ENCODE results near the gene C10orf90.

C10orf90 gene

DNA sequence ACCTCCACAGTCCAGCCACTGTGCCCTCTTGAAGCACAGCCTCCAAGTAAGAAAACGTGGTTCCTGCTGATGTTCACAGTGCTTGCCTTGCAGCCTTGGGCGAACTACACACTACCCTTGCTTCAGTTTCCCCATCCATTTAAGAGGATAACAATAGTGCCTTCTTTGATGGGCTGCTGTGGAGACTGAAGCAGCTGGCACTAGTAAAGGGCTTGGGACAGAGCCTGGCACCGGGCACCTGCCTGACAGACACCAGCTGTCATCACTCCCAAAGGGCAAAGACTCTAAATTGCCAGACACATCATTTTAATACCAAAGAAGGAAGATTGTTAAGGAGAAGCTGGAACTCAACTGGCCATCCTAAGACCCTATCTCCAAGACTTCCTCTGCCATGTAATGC is 3.1 kb upstream of the C10orf90 start:
- no peak for DNase-seq (ENCODE audit: low spot score)

DNA sequence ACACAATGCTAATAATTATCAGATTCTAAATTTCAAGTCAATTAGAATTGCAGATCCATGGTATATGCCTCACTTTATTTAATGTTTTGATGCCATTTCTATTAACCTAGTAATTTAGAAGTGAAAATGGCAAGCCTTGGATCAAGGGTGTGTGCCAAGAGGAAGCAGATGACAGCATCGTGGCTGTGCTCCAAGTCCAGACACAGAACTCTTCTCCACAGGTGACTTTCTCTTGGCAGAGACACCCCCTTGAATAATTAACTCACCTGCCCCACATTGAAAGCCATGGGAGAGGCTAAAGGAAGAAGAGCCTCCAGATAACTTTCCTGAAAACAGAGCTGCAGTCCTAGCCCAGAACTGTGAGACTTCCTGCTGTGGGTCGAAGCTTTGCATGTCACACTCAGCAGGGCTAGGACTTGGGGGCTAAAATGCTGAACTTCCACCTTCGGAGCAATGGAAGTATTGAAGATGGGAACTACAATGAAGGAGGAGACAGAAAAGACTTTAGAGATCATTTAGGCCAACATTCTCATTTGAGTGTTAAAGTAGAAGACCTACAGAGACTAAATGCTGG is 996 bp upstream of the C10orf90 start:
- DNase-seq (ENCODE audit: low spot score) = no peak

DNA sequence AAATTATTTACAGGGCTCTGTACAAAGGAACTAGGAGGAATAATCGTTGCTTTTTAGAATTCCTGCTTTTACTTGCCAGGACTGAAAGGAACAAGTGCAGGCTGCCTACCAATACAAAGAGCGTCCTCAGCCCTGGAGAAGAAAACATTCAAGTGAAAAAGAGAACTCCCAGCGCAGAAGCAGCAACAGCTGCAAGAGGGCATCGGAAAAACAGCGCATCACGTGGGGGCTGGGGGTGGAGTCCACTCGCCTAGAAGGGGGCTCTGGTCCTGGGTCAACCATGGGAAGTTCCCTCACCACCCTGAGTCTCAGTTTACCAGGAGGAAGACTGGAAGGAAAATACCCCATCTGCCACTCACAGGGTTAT is 385 bp upstream of the C10orf90 start:
- no peak for DNase-seq (ENCODE audit: low spot score)

DNA sequence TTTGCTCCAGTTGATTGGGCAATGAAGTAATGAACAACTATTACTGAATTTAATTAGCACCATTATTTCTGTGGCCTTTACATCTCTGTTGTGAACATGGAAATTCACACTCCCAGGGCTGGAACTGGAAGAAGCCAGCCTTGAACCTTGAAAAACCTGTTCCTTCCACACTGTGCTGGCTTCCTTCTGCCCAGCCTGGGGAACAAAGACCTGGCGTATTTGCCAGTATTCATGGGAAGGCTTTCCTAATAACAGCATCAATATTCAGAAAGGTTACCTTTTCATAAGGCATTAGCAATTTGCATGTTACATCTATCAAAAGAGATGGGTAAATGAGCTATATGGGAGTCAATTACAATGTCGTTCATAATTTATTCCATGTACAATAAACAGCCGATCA is 1.3 kb downstream of the C10orf90 start:
- no peak for DNase-seq (ENCODE audit: low spot score)

DNA sequence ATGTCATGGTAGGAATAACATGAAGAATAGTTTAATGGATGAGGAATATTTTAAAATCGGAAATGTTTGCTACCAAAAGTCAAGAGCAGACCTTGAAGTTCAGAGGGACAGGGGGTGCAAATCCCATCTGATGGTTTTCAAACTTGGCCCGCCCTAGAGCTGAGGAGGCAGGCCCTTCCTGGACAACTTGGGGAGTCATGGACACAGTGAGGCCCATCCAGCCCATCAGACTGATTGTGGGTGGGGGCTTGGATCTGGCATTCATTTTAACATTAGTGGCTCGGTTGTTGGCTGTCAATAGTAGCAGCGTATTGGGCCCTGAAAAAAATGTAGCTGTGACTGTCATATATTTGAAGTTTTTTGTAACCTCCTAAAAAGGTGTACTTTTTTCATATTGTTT is 2.0 kb downstream of the C10orf90 start:
- DNase-seq (ENCODE audit: low spot score) = no peak

DNA sequence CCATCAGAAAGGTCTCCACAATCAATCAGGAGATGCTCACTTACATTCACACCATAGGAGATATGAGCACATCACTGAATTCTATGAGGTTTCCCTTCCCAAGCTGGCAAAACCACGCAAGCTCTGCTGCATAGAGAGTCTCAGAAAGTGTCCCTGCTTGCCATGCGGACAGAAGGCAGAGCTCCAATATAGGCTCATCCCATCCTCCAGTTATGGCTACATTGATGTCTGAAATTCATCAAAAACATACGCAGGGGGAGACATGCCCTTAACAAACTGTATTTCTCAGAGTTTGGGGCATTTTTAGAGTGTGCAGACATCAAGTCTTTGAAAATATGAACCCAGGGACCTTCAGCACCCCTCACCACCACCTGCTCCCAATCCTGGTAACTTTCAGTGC is 2.9 kb downstream of the C10orf90 start:
- no peak for DNase-seq (ENCODE audit: low spot score)

DNA sequence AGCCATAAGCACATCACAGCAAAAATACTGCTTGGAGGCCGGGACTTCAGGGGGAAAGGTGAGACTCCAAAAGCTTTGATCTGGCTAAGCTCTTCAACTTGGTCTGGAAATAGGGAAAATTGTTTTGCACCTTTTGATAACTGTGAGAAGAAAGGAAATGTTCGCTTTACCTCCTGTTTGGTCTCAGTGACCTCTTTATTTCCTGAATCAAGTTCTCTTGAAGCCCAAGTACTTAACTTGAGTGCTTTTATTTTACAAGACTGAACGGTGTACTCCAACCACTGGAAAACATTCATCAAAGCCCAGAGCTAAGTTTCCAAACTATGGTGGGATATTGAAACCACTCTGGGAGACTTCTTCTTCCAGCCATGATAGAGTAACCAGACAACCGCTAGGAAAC is 5.3 kb downstream of the C10orf90 start:
- DNase-seq (ENCODE audit: low spot score) = no peak

DNA sequence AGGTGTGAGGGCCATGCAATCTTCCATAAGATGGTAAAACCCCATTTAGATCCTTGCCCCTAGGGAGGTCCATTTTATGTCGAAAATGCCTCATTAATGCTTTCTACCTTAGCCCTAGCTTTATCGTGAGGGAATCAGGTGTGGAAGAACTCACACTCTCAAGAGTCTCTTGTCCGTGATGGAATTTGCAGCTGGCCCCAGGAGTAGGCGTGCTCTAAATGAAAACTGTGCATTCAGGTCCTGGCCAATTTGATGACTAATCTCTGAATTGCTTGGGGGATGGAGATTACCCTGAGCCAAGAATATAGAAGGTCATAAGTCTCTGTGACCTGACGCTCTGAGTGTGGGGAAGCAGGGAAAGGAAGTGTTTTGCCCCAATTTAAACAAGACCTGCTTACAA is 6.6 kb downstream of the C10orf90 start:
- DNase-seq (ENCODE audit: low spot score) = no peak

DNA sequence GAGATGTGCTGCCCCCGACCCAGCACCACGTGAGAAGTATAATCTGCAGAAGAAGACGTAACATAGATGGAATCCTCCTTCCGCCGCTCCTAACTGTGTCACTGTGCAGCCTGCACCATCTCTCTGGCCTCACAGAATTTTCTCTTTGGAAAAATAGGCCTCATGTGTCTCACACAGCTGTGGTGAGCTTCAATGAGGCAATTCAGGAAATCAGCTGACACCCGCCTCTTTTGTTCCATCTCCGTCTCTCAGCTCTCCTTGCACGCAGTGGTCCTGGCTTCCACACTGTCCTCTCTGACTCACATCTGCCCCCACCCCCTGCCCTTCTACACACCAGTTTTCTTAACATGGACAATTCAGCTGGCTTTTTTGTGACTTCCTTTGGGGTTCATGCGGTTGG is 7.2 kb downstream of the C10orf90 start:
- DNase-seq (ENCODE audit: low spot score) = no peak

DNA sequence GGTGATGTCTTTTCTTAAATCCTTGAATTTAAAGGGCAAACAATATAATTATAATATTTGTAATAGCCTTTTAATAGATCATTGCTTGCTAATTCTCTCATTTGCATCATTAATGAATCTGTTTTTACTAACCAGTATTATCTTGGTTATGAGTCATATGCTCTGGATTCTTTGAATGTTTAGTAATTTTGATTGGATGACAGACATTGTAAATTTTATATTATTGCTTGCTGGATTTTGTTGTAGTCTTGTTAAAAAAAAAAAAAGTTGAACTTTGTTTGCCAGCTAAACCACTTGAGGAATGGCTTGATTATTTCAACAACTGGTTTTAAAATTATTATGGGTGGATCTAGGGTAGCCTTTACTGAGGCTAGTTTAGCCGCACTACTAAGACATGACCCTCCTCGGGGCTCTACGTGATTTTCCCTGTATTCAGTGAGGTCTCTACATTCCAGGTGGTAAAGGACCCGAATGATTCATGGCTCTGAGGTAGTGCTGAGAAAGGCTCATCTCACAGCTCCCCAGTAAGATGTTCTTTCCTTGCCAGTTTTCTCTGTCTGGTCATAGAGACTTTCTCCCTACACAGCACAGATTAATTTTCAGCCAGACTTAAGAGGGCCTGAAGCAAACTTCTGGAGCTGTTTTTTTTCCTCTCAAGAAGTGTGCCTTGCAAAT is 8.5 kb downstream of the C10orf90 start:
- DNase-seq (ENCODE audit: low spot score) = no peak

DNA sequence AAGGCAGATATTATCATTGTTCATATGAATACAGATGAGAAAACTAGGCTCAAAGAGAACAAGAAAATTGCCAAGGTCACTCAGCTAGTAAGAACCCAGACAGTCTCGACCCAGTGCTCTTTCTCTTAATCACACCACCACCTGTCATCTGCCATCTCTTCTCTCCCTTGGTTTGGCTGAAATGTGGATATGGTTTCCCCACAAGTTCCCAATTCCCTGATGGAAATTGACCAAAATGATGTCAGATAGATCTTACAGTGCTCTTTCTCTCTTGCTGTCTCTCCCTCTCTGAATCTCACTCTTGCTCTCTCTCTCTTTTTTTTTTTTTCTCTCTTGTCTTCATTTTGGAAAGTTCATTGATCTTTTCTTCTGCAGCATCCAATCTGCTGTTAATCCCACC is 9.1 kb downstream of the C10orf90 start:
- DNase-seq (ENCODE audit: low spot score) = no peak

DNA sequence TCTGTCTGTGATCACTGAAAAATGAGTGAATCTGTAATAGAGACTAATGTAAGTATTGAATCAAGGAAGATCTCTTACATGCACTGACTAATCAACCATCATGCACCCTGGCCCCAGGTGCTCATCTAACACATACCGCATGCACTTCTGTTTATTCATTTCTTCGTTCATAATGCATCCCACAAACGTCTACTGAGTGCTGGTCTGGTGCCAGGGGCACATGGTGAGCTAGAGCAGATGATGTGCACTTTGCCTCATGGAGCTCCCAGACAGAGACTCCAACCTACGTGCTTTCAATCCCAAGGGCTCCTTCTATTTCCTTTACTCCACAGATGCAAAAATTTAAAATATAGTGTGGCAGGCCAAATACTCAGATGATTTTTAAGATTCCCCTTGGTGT is 10.7 kb downstream of the C10orf90 start:
- DNase-seq (ENCODE audit: low spot score) = no peak

DNA sequence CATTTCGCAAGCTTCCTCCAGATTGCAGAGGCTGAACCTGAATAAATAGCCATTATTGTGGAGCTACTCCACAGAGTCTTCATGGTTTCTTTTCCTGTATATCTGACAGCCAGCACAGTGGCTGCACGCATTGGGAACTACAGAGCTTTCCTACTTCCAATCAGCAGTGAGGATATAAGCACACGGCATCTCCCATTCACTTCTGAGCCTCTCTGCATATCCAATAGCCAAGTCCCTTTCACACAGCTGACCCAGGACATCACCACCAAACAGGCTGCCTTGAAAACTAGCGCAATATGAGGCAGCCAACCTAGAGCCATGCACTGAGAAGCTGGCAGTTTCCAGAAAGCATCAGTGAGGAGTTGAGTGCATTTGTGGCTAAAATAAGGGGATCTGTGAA is 11.6 kb downstream of the C10orf90 start:
- no peak for DNase-seq (ENCODE audit: low spot score)

DNA sequence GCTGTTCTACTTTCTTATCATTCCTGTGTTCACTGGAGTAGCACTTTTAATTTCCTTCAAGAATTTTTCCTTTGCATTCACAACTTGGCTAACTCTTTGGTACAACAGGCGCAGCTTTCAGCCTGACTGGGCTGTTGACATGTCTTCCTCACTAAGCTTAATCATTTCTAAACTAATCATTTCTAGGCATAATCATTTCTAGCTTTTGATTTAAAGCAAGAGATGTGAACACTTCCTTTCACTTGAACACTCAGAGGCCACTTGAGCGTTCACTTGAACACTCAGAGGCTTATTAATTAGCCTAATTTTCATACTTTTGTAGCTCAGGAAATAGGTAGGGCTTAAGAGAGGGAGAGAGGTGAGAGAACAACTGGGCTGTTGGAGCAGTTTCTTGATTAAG is 15.9 kb downstream of the C10orf90 start:
- DNase-seq (ENCODE audit: low spot score) = no peak

DNA sequence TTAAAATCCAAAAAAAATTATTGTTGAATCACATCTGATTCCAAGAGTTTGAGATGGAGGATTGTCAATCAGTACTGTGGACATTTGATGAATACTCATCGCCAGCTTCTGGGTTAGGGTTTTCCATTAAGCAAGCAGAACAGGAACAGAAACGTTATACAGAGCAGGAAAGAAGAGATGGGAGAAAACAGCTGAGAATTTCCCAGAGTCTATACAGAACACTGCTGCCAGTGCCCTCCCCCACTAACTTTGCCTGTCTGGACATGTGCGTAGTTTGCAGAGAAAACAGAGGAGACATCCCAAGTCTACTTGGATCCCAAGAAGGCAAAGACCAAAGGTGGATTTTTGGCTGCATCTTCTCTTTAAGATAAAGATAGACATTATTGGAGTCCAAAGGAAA is 19.0 kb downstream of the C10orf90 start:
- no peak for DNase-seq (ENCODE audit: low spot score)

DNA sequence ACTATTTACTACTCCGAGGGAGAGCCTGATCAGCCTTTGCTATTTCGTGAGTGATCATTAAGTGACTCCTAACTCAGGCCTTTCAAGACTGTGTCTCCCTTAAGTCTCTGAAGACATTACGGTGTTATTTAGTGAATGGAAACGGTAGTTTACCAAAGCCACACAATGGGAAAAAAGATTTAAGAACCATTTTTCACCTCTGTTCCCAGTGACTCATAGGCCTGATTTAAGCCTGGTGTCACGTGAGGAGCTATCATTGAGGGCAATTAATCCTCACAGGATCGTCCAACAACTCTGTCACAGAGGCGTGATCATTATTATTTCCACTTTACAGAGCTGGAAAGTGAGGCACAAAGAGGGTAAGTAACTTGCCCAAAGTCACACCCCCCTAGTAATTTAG is 20.3 kb downstream of the C10orf90 start:
- DNase-seq (ENCODE audit: low spot score) = no peak

DNA sequence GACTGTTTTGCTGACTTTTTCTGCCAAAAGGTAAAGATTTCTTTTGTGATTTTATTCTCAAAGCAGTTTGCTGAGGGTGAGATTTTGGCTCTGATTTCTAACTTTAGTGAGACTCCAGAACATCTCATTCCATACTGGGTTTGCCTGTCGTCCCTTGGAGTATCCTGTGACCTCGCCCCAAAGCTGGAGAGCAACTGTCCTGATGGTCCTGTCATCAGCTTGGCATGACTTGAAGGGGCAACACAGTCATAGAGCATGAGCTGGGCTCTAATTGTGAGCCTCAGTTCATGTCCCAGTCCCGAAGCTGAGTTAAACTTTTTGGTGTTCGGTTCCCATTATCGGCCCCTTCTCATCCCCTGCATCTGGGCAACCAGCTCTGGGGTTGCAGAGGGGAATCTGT is 23.4 kb downstream of the C10orf90 start:
- no peak for DNase-seq (ENCODE audit: low spot score)

DNA sequence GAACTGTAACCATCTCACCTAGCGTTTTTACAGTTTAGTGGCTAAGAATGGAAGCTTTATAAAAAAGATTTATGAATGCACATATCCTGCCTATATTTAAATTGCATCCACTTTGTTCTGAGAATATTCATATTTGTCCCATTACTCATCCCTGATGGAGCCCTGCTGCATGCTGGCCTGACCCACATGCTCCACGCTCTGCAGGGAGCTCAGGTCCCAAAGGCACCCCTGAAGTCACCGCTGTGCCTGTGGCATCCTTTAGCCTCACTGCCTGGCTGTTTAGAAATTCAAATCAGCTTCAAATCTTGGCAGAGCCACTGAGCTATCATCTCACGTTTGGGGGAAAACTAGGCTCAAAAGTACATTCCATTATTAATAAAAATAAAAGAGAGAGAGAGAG is 24.4 kb downstream of the C10orf90 start:
- DNase-seq (ENCODE audit: low spot score) = no peak

DNA sequence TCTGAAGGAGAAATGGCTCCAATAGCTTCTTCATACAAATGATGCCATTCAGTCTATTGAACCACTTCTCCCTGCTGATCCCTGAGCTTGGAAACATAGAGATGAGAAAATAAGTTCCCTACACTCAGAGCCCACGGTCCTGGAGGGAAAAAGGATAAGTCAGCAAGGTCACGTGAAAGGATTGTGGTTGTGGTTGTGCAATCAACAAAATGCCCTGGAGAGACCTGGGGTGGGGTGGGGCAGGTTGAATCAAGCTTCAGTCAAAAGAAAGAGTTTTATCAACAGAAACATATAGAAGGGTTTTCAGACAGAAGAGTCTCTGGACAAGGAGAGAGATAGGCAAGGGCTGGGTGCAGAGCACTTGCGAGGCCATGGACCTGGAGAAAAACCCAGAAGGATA is 30.1 kb downstream of the C10orf90 start:
- DNase-seq (ENCODE audit: low spot score) = no peak

DNA sequence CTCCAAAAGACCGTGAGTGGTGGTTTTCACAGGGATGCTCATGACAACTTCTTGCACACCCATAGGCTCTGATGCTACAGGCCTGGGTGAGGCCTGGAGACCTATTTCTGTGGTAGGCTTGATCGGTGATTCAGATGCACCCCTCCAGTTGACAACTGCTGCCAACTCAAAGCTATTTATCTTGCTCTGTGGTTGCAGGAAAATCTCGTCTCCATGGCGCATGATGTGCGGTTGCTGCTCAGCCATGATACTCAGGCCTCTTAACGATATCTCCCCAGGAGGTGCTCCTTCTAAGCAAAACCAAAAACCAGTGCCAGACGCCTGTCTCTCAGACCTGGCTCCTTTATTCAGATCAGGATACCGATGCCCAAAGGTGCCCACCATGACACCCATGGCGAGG is 31.4 kb downstream of the C10orf90 start:
- no peak for DNase-seq (ENCODE audit: low spot score)

DNA sequence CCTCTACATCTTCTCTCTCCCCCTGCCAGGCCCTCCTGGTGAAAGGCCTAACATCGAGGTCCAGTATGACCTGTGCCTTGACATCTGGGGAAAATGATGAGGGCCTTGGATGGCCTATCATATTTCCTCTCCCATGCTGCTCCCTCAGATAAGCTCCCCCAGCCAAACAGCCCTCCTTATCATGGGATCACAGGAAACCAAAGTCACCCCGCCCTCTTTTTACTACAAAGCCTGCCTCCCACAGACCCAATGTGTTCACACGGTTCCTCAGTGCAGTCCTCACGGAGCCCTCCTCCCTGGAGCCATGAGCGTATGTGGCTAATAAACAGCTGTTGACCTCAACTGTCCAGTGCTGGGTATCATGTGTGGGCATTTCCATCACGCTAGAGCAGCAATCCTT is 32.0 kb downstream of the C10orf90 start:
- no peak for DNase-seq (ENCODE audit: low spot score)

DNA sequence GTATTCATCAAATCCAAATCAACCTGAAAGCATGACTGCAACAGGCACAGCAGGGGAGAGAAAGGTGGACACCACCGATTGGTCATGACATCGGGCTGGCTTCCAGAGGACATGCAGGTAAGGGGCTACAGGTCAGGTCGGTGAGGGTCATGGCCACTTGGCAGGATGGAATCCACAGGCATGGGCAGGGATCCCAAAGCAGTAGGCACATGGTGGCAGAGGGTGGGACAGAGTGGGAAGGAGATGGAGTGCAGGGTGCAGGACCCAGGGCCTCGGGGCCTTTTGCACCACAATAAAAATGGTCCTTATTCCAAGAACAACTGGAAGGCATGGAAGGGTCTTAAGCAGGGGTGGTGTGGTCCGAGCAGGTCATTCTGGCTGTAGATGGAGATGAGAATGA is 33.0 kb downstream of the C10orf90 start:
- DNase-seq (ENCODE audit: low spot score) = no peak

DNA sequence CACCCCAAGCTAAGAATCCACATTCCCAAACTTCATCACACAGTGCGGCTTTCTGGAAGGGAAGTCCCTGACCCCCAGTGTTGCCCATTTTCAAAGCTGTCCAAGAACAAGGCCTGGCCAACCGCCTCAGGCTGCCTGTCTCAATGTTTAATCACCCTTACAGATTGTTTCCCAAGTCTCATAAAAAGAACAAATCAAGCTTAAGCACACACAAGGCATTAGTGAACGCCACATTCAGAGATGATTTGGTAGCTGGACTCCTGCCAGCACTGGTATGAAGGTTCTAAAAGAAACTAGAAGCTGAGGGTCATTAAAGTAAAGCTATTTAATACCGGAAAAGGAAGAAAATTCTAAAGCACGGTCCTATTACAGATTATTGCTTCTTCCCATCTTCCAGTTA is 35.6 kb downstream of the C10orf90 start:
- no peak for DNase-seq (ENCODE audit: low spot score)

DNA sequence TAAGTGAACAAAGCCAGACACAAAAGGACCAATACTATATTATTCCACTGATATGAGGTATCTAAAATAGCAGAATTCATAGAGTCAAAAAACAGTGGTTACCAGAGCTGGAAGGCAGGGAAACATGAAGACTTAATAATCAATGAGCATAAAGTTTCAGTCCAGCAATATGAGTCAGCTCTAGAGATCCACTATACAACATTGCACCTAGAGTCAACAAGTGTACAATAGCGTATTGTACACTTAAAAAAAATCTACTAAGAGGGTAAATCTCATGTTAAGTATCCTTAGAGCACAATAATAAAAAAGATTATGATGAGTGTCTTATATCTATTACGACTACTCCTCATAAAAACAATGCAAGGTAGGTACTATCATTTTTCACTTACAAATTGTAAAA is 36.1 kb downstream of the C10orf90 start:
- no peak for DNase-seq (ENCODE audit: low spot score)

DNA sequence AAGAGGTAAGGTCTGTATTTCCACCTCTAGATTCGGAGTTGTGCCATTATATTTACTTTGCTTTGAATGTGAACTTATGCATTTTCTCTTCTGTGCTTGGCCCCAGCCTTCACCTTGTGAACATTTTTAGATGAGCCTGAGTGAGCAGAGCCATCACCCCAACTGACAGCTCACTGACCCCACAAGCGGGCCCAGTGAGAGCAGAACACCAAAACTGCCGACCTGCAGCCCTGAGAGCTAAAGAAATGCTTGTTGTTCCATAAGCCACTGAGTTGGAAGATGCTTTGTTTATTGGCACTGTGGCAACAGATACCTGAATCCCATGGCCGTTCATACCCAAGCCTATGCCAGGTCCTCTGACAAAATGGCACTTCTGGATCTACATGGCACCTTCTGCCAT is 37.8 kb downstream of the C10orf90 start:
- no peak for DNase-seq (ENCODE audit: low spot score)
